Kidney glomerular epithelial cell (primary cell): ENCODE data around the gene EFHB.
"Not testable (repeated sequence)": the region's sequence is repeated elsewhere in the genome, so short reads cannot be mapped to it uniquely, and the experiment has no call there.

Experiments used
- DNase-seq: peaks from one replicate; lab custom pipeline; 2025; lab: John Stamatoyannopoulos, UW

EFHB gene

DNA sequence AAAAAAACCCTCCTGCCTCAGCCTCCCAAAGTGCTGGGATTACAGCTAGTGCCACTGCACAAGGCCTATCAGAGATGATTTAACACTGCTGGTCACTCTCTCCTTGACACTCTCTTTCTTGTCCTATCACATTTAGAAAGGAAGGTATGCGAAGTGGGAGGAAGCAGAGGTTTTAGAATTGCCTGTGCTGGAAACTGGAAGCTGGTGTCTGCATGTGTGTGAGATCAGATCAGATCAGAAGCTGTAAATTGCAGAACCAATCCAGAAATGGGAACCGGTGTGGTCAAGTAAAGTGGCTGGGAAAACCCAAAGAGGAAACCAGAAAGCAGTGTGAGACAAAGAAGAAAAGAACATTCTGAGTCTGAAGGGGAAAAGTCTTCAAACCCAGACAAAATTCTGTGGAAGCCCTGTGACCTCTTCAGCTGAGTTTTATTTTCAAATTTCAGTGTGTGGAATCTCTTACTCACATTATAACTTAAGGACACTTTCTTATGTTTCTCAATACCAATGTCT lies 2.8 kb downstream of the EFHB start:
- DNase-seq: no peak

DNA sequence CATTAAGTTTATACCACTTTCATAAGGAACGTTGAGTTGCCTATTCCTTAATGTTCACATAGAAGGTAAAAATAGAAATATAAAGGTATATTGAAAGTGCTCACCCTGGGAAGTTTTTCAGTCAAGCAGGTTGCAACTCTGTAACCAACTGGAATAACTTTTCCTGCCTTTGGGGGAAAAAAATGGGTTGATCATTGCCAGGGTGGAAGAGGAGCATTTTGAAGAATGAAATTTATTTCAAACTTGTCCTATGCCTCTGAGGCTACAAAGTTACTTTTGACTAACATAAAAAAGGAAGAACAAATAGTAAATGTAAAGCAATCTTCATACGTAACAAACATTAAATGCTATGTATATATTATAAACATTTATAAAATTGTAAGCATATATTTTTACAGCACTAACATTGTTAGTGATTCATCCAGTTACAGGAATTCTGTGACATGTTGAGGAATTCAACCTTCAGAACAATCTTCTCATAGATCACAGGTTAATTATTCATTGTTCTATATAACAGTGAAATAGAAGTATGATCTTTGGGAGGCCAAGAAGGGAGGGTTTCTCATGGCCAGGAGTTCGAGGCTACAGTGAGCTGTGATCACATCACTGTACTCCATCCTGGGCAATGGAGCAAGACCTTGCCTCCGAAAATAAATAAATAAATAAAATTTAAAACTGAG lies 13.5 kb downstream of the EFHB start:
- DNase-seq: peak; percentile 67

DNA sequence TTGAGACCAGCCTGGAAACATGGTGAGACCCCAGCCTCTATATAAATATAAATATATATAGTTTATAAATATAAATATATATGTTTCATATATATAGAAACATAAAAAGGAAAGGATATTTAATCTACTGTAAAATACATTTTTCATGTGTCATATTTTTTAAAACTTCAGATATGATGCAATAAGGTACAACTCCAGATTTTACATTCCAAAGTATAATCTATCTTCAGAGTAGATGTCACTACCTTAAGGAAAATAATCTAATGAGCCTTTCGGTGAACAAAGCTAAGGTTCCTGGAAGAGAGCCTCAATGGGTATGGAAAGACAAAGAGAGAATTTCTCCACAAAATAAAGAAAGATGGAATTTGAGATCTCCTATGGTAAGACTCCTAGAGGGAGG lies 16.9 kb downstream of the EFHB start:
- DNase-seq: no peak

DNA sequence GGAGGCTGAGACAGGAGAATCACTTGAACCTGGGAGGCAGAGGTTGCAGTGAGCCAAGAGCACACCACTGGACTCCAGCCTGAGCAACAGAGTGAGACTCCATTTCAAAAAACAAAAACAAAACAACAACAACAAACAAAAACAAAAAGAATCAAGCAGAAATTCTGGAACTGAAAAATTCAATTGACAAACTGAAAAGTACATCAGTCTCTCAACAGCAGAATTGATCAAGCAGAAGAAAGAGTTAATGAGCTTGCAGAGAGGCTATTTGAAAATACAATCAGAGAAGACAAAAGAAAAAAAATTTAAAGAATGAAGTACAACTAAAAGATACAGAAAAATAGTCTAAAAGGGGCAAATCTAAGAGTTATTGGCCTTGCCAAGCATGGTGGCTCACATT lies 22.6 kb downstream of the EFHB start:
- no peak for DNase-seq

DNA sequence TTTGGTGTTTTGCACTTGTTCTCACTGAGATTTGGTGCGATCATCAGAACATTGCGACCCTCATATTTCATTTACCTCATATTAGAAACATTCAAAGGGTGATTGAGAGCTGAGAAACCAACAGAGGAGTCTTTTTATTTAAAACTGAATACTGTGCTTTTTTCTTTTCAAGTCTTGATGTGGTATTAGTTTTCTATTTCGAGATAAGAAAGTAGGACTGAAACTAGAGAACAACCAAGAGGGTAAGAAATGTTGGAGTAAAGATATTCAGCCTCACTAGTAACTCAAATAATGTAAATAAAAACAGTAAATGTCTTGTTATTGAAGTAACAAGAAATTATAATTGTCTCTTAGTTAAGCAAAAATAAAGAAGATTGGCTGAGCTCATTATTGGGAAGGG lies 26.5 kb downstream of the EFHB start:
- no peak for DNase-seq

DNA sequence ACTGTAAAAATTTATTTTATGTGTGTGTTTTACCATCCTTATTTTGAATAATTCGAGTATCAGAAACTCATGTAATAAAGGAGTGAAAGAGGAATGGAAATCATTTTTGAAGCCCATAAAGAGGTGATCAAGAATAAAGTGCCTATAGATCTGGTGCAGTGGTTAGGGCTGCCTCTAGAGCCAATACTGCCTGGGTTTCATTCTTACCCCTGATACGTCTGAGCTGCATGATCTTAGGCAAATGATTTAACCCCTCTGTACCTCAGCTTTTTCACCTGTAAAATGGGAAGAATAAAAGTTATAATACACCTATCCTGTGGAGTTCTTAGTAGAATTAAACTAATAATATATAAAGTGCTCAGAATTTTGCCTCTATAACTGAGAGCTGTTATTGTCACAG lies 30.4 kb downstream of the EFHB start:
- DNase-seq: no peak

DNA sequence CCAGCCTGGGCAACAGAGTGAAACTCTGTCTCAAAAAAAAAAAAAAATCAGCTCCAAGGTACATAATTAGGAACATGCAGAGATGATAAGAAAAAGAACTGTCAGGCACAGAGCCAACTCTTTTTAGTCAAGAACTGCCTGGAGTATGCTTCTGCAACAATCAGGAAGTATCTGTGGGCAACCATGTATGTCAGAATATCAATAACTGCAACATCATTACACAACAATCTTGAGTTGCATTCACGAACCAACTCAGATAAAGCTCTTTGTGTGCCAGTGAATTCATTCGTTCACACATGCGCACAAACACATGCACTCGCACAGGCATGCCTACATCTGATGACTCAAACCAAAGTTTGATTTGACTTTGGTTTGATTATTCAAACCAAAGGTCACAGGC lies 32.1 kb downstream of the EFHB start:
- no peak for DNase-seq

DNA sequence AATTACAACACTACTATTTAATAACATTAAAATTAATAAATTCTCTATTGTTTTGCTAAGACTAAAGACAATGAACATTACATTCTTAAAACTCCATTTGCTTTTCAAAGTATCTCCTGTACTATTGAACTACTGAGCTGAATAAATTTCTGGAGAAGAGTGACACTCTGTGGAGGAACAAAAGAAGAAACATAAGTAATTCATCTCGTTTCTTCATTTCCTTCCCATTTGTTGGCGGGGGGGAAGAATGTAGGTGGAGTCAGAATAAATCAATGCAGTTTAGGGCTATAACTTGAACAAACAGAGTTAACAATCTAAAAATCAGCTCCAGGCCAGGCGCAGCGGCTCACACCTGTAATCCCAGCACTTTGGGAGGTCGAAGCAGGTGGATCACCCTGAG lies 32.7 kb downstream of the EFHB start:
- DNase-seq: no peak

DNA sequence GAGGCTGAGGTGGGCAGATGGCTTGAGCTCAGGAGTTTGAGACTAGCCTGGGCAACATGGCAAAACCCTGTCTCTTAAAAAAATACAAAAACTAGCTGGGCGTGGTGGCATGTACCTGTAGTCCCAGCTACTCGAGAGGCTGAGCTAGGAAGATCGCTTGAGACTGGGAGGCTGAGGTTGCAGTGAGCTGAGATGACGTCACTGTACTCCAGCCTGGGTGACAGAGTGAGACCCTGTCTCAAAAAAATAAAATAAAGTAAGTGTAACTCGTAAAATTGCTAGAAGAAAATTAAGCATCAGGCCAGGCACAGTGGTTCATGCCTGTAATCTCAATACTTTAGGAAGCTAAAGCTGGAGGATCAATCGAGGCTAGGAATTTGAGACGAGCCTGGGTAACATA lies 34.2 kb downstream of the EFHB start:
- not testable (repeated sequence) for DNase-seq

DNA sequence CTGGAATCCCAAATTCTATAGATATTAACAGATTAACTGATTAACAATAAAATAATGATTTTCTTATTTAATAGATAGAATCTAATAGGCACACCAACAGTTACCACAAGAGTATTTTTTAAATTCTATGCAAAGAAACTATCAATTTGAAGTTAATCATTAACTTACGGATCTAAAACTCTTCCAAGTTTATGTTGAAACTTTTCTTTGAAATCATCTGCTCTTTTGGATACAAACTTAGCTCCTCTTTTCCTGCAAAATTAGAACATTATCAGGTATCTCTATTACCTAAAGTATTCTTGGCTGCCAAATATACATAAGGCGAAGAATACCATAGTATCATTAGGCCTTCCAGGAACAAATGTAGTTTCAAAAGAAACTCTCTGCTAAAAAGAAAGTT lies 34.8 kb downstream of the EFHB start:
- DNase-seq: no peak

DNA sequence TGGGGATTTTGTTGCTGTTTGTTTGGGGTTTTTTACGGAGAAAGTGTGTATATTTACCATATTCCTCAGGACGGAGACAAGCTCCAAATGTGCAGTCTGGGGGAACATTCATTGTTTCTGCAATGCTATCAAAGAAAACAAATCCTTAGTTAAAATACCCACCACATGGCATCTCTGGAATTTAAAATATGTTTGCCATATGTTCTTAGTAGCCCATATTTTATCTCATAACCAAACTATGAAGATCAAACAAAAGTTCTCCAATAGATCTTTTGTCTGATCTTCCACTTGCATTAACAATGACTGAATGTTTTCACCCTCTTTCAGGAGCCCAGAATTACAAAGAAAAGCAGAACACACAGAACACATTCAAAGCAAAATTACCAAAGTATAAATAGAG lies 35.3 kb downstream of the EFHB start:
- no peak for DNase-seq

DNA sequence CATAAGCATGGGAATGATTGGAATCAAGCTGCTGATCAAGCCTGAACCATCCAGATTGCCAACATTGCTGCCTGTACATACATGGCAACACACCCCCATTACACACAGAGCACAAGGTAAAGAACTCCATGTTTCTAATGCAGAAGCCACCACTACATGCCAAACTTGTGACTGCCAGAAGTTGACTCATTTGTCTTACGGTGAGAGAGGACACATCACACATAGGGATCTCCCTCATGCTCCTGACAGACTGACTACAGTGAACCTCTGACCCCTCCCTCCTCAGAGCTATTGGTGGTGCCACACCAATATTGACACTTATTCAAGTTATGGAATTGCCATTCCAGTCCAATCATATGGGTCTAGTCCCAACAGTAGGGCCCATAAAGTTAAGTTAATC lies 42.3 kb downstream of the EFHB start:
- no peak for DNase-seq

DNA sequence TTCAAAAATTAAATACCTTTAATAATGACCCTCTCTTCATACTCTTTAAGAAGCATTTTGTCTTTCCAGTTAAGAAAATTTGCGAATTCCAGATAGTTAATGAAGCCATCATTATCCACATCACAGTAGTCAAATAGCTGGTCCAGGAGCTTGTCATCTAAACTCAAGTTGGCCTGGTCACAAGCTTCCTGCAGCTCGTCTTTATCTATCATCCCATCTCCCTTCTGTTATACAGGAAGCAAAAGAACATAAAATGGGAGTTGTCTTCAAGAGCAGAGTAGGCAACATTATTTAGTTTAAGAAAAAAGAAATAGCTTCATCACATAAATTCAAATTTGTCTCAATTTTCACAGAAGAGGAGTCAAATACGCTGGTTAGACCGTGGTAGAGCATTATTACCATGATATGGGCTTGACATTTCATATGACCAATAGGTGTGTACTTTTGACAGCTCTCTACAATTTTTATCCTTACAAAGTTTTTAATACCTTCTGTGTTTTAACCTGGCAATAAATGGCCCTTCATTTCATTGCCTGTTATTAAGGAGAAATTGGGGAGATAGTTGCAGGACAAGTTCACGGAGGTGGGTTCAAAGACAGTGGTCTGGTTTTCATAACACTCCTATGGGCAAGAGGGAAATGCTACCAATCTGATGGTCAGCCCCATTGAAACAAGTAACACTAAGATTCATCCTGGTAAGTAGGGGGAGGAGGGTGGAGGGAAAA lies 45.4 kb downstream of the EFHB start:
- no peak for DNase-seq

DNA sequence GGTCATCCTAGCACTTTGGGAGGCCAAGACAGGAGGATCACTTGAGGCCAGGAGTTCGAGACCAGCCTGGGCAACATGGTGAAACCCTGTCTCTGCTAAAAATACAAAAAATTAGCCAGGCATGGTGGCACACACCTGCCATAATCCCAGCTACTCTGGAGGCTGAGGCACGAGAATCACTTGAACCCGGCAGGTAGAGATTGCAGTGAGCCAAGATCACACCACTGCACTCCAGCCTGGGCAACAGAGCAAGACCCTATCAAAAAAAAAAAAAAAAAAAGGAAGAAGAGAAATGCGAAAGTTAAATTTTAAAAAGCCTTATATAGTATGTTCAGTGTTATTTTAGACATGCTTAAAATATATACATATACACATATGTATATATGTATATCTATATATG lies 46.9 kb downstream of the EFHB start:
- not testable (repeated sequence) for DNase-seq

DNA sequence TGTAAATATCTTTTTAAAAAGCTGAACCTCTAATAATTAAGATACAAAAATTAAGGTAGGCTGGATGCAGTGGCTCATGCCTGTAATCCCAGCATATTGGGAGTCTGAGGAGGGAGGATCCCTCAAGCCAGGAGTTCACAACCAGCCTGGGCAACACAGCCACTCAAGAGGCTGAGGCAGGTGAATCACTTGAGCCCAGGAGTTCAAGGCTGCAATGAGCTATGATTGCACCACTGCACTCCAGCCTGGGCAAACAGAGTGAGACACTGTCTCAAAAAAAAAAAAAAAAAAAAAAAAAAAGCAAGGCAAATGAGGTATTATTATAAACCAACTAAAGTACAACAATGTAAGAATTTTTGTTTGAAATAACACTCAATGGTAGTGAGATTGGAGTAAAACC lies 47.6 kb downstream of the EFHB start:
- DNase-seq: no peak

DNA sequence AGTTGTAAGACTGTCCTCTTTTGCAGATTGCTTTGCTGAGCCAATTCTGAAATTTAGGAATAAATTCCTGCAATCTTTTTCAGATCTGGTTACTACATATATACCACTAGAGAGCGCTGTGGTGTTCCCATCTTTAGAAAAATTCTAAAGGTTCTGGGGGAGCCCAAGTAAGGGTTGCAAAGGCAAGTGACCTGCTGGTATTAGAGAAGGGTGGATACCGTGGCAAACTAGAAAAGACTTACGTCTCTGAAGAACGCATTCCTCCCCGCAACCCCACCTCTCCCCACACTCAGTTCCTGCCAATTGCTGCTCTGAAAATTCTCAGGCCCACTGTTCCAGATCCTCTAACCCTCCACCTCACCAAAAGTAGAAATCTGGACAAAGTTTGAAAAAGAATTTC lies 48.5 kb downstream of the EFHB start:
- DNase-seq: peak; percentile 28

DNA sequence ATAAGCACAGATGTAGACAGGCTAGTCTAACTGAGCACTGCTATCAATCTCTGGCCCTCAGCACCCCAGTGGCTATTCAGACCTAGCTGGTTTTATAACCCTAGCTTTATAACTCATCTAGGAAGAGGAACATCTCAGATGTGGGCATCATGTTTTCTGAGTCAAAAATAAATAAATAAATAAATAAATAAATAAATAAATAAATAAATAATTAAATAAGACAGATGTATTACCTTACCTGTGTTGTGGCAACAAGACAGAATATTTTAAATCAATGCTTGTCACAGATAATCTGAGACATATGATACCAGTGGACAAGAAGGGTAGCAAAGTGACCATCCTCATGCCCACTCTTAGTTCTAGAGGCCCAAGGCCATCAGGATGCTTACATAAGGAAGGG lies 52.2 kb downstream of the EFHB start:
- DNase-seq: no peak

DNA sequence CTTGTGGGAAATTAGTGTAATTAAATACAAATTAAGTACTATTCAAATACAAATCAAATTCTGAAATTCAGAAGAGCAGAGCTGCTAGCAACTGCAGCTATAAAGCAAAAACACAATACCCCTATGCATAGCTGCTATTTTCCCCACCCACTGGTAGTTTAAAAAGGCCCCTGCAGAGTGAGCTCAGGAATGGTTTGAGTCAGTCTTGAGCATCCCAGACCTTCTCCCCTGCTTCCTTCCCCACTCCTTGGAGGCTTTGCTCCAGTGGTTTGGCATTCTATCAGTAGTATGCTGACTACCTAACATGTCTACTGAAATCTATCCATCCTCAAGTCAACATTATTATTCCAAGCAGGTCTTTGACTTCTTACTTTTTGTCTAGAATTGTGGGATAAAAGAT lies 53.0 kb downstream of the EFHB start:
- DNase-seq: peak; percentile 18

DNA sequence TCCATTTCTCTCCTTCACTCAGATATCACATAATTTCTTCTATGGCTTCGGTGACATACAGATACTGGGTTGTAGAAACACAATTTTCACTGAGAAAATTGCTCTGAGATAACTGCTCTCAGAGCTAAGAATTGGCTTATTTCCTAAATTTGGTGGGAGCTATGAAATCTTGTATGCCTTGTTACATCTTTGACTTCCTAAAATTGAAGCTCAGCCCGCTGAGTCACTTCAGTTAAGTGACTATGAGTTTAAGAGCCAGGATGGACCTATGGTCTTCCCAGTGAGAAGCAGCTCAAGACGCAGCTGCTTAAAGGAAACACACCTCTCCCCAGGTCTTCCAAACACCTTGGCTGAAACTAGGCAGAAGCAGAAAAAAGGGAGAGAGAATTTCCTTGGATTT lies 56.4 kb downstream of the EFHB start:
- no peak for DNase-seq

DNA sequence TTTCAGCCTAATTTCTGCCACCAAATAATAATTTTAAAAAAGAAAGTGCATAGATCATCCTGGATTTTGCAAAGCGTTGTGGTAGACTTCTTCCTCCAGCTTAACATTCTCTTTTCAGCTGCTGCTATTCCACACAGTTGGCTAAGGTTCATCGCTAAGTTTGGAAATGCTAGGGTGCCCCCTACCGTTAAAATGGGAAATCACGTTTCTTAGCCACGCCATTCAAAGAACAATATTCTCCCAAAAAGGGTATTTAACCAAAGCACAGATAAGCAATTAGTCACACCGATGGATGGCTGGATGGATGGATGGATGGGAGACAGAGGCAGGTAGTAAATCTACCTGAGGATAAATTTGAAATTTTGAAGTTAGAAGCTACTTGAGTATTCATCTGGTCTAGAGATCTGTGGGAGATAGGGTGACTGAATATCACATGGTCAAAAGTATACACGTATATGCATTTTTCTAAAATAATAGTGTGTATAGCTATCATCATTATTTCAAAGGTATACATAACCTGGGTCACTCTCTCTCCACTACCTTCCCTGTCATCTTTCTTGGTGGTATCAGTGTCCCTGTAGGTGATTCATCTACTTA lies 67.2 kb downstream of the EFHB start:
- peak; percentile 60 for DNase-seq

DNA sequence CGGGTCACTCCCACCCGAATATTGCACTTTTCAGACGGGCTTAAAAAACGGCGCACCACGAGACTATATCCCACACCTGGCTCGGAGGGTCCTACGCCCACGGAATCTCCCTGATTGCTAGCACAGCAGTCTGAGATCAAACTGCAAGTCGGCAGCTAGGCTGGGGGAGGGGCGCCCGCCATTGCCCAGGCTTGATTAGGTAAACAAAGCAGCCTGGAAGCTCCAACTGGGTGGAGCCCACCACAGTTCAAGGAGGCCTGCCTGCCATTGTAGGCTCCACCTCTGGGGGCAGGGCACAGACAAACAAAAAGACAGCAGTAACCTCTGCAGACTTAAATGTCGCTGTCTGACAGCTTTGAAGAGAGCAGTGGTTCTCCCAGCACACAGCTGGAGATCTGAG lies 78.7 kb downstream of the EFHB start:
- not testable (repeated sequence) for DNase-seq

DNA sequence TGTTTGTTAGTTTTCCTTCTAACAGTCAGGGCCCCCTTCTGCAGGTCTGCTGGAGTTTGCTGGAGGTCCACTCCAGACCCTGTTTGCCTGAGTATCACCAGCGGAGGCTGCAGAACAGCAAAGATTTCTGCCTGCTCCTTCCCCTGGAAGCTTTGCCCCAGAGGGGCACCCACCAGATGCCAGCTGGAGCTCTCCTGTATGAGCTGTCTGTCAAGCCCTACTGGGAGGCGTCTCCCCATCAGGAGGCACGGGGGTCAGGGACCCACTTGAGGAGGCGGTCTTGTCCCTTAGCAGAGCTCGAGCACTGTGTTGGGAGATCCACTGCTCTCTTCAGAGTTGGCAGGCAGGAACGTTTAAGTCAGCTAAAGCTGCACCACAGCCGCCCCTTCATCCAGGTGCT lies 87.4 kb downstream of the EFHB start:
- not testable (repeated sequence) for DNase-seq
